ENCODE data around the gene PLD5. TPM values are rescaled to one million over a fixed set of nuclear protein-coding genes. Genes with fewer than 3 reads are reported as not detected.
"Not testable (repeated sequence)": the region's sequence is repeated elsewhere in the genome, so short reads cannot be mapped to it uniquely, and the experiment has no call there.

PLD5 gene
- total RNA-seq, 3 donors from 2014 or later (not counting 1 experiment from before 2014, with no cell fraction given): not detected

- Histone ChIP-seq H3K27me3 (ENCODE audit: control insufficient read depth, insufficient read depth, low read length) (no peaks in the 10 kb centered on the region), H3K4me3 (ENCODE audit: low read length) (no peak overlapping the region), H3K27ac (ENCODE audit: low read length) (no peak overlapping the region), H3K36me3 (ENCODE audit: control insufficient read depth, insufficient read depth, low read length) (no peaks in the 10 kb centered on the region), H3K4me1 (ENCODE audit: control insufficient read depth, insufficient read depth, low read length) (no peaks in the 10 kb centered on the region), H3K9me3 (ENCODE audit: control insufficient read depth, insufficient read depth, low read length) (no peaks in the 10 kb centered on the region)
- Mint-ChIP-seq H3K27ac (no peak overlapping the region), H3K9me3 (no peaks in the 10 kb centered on the region), H3K36me3 (no peaks in the 10 kb centered on the region), H3K27me3 (ENCODE audit: low read depth in 2 of 2) (no peaks in the 10 kb centered on the region), H3K4me1 (no peaks in the 10 kb centered on the region), H3K4me3 (no peak overlapping the region)
- intact Hi-C loops (cut with micrococcal nuclease): no loop called here
- WGBS (ENCODE audit: insufficient coverage): 59% methylated on average over 3 of the region's 3 CpGs
- ATAC-seq (no peak), DNase-seq (no peak)
- TF ChIP-seq CTCF (IDR thresholded peaks at IDR 0.05): no peak
These were observed 462.2 kb downstream of the PLD5 start for GRCh38 chr1:242062271-242062670.

GRCh38 chr1:242059976-242060375, 464.5 kb downstream of the PLD5 start:
- H3K4me3 Mint-ChIP-seq: no peak overlapping the region
- DNase-seq (no peak), ATAC-seq (no peak)
- Histone ChIP-seq H3K4me3 (ENCODE audit: low read length) (no peak overlapping the region), H3K27ac (ENCODE audit: low read length) (no peak overlapping the region), H3K9me3 (ENCODE audit: control insufficient read depth, insufficient read depth, low read length) (no peaks in the 10 kb centered on the region), H3K36me3 (ENCODE audit: control insufficient read depth, insufficient read depth, low read length) (no peaks in the 10 kb centered on the region), H3K27me3 (ENCODE audit: control insufficient read depth, insufficient read depth, low read length) (no peaks in the 10 kb centered on the region), H3K4me1 (ENCODE audit: control insufficient read depth, insufficient read depth, low read length) (no peaks in the 10 kb centered on the region)
- WGBS (ENCODE audit: insufficient coverage): 87% methylated on average over 10 of the region's 11 CpGs
- no peak for TF ChIP-seq CTCF (IDR thresholded peaks at IDR 0.05)
- intact Hi-C loops (cut with micrococcal nuclease): no loop called here
- no peaks in the 10 kb centered on the region for H3K4me1 Mint-ChIP-seq
- H3K9me3 Mint-ChIP-seq: no peaks in the 10 kb centered on the region
- H3K36me3 Mint-ChIP-seq: no peaks in the 10 kb centered on the region
- H3K27me3 Mint-ChIP-seq (ENCODE audit: low read depth in 2 of 2): no peaks in the 10 kb centered on the region
- H3K27ac Mint-ChIP-seq: no peak overlapping the region

DNA sequence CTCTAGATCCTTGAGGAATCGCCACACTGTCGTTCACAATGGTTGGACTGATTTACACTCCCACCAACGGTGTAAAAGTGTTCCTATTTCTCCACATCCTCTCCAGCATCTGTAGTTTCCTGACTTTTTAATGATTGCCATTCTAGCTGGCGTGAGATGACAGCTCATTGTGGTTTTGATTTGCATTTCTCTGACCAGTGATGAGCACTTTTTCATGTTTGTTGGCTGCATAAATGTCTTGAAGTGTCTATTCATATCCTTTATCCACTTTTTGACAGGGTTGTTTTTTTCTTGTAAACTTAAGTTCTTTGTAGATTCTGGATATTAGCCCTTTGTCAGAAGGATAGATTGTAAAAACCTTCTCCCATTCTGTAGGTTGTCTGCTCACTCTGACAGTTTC, 465.9 kb downstream of the PLD5 start:
- not testable (repeated sequence) for H3K9me3 Mint-ChIP-seq
- WGBS (ENCODE audit: insufficient coverage): 65% methylated on average over 4 of the region's 4 CpGs

DNA sequence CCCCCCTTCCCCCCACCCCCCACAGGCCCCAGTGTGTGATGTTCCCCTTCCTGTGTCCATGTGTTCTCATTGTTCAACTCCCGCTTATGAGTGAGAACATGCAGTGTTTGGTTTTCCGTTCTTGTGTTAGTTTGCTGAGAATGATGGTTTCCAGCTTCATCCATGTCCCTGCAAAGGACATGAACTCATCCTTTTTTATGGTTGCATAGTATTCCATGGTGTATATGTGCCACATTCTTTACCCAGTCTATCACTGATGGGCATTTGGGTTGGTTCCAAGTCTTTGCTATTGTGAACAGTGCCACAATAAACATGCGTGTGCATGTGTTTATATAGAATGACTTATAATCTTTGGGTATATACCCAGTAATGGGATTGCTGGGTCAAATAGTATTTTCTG, 466.3 kb downstream of the PLD5 start:
- 100% methylated on average over 1 of the region's 3 CpGs for WGBS (ENCODE audit: insufficient coverage)
- H3K4me3 ChIP-seq (ENCODE audit: low read length); DNase-seq: not testable (repeated sequence)

More for the DNA sequence above, 465.9 kb downstream of the PLD5 start:
- H3K27me3 Mint-ChIP-seq (ENCODE audit: low read depth in 2 of 2); ATAC-seq; H3K27ac ChIP-seq (ENCODE audit: low read length); H3K27ac Mint-ChIP-seq; DNase-seq; H3K4me1 ChIP-seq (ENCODE audit: control insufficient read depth, insufficient read depth, low read length); H3K36me3 ChIP-seq (ENCODE audit: control insufficient read depth, insufficient read depth, low read length); H3K9me3 ChIP-seq (ENCODE audit: control insufficient read depth, insufficient read depth, low read length); H3K4me3 ChIP-seq (ENCODE audit: low read length); H3K4me3 Mint-ChIP-seq; H3K27me3 ChIP-seq (ENCODE audit: control insufficient read depth, insufficient read depth, low read length); H3K4me1 Mint-ChIP-seq; intact Hi-C loops (cut with micrococcal nuclease); H3K36me3 Mint-ChIP-seq: not testable (repeated sequence)

GRCh38 chr1:242057745-242058115, 466.8 kb downstream of the PLD5 start:
- no peak overlapping the region for H3K4me3 Mint-ChIP-seq

More for the DNA sequence above, 466.3 kb downstream of the PLD5 start:
- intact Hi-C loops (cut with micrococcal nuclease); H3K27ac Mint-ChIP-seq; H3K4me3 Mint-ChIP-seq; H3K36me3 Mint-ChIP-seq; H3K27ac ChIP-seq (ENCODE audit: low read length); H3K4me1 Mint-ChIP-seq; H3K9me3 ChIP-seq (ENCODE audit: control insufficient read depth, insufficient read depth, low read length); ATAC-seq; H3K27me3 Mint-ChIP-seq (ENCODE audit: low read depth in 2 of 2); H3K9me3 Mint-ChIP-seq; H3K4me1 ChIP-seq (ENCODE audit: control insufficient read depth, insufficient read depth, low read length); H3K27me3 ChIP-seq (ENCODE audit: control insufficient read depth, insufficient read depth, low read length); H3K36me3 ChIP-seq (ENCODE audit: control insufficient read depth, insufficient read depth, low read length): not testable (repeated sequence)

More at GRCh38 chr1:242057745-242058115, 466.8 kb downstream of the PLD5 start:
- intact Hi-C loops (cut with micrococcal nuclease): no loop called here
- Mint-ChIP-seq H3K4me1 (no peaks in the 10 kb centered on the region), H3K27ac (no peak overlapping the region), H3K36me3 (no peaks in the 10 kb centered on the region), H3K27me3 (ENCODE audit: low read depth in 2 of 2) (no peaks in the 10 kb centered on the region), H3K9me3 (no peaks in the 10 kb centered on the region)
- no peak overlapping the region for H3K4me3 ChIP-seq (ENCODE audit: low read length)
- H3K4me1 ChIP-seq (ENCODE audit: control insufficient read depth, insufficient read depth, low read length): no peaks in the 10 kb centered on the region
- no peak overlapping the region for H3K27ac ChIP-seq (ENCODE audit: low read length)
- ATAC-seq (no peak), DNase-seq (no peak)
- no peaks in the 10 kb centered on the region for H3K36me3 ChIP-seq (ENCODE audit: control insufficient read depth, insufficient read depth, low read length)
- H3K27me3 ChIP-seq (ENCODE audit: control insufficient read depth, insufficient read depth, low read length): no peaks in the 10 kb centered on the region
- H3K9me3 ChIP-seq (ENCODE audit: control insufficient read depth, insufficient read depth, low read length): no peaks in the 10 kb centered on the region
- no peak for TF ChIP-seq CTCF (IDR thresholded peaks at IDR 0.05)
- WGBS (ENCODE audit: insufficient coverage): 85% methylated on average over 3 of the region's 3 CpGs
